ENCODE results near the gene ADM.
A peak's percentile ranks its signal among the peaks of the same experiment; 100 is the strongest.

ADM gene

GRCh38 chr11:10307022-10307399 is 2.1 kb downstream of the ADM start:
- peak overlapping the region; percentile 30 for H3K4me3 ChIP-seq (ENCODE audit: low read depth, low read length)
- no peak for TF ChIP-seq CTCF (IDR thresholded peaks at IDR 0.05; ENCODE audit: borderline replicate concordance, insufficient read depth, low read depth, low read length)

- TF ChIP-seq CTCF (IDR thresholded peaks at IDR 0.05; ENCODE audit: borderline replicate concordance, insufficient read depth, low read depth, low read length), result peak; percentile 85
- peak overlapping the region; percentile 30 for H3K4me3 ChIP-seq (ENCODE audit: low read depth, low read length)
Measured at GRCh38 chr11:10307400-10308200, 2.7 kb downstream of the ADM start.

- peak overlapping the region; percentile 30 for H3K4me3 ChIP-seq (ENCODE audit: low read depth, low read length)
- TF ChIP-seq CTCF (IDR thresholded peaks at IDR 0.05; ENCODE audit: borderline replicate concordance, insufficient read depth, low read depth, low read length), result no peak
Measured at GRCh38 chr11:10308201-10308954, 3.5 kb downstream of the ADM start.

- TF ChIP-seq CTCF (IDR thresholded peaks at IDR 0.05; ENCODE audit: borderline replicate concordance, insufficient read depth, low read depth, low read length), result no peak
- no peak overlapping the region for H3K4me3 ChIP-seq (ENCODE audit: low read depth, low read length)
Measured at GRCh38 chr11:10309163-10310093, 4.6 kb downstream of the ADM start.

GRCh38 chr11:10310301-10310841 is 5.5 kb downstream of the ADM start:
- TF ChIP-seq CTCF (IDR thresholded peaks at IDR 0.05; ENCODE audit: borderline replicate concordance, insufficient read depth, low read depth, low read length), result no peak
- no peak overlapping the region for H3K4me3 ChIP-seq (ENCODE audit: low read depth, low read length)

- TF ChIP-seq CTCF (IDR thresholded peaks at IDR 0.05; ENCODE audit: borderline replicate concordance, insufficient read depth, low read depth, low read length), result no peak
Measured at GRCh38 chr11:10311802-10312201, 6.9 kb downstream of the ADM start.

More at GRCh38 chr11:10311802-10312201, 6.9 kb downstream of the ADM start:
- no peak overlapping the region for H3K4me3 ChIP-seq (ENCODE audit: low read depth, low read length)
